RCC 7860 (cell line): ENCODE data around the gene TUBGCP6.

Experiments
- DNase-seq: peaks from one replicate; pipeline ENCODE4 v3.0.0-alpha.2; 2015; ENCODE audit warnings: low spot score
- FAIRE-seq: peaks from 2 replicates; lab custom pipeline; 2012; peaks lifted over from hg19 to GRCh38; lab: Jason Lieb, UNC

Gene TUBGCP6

DNA sequence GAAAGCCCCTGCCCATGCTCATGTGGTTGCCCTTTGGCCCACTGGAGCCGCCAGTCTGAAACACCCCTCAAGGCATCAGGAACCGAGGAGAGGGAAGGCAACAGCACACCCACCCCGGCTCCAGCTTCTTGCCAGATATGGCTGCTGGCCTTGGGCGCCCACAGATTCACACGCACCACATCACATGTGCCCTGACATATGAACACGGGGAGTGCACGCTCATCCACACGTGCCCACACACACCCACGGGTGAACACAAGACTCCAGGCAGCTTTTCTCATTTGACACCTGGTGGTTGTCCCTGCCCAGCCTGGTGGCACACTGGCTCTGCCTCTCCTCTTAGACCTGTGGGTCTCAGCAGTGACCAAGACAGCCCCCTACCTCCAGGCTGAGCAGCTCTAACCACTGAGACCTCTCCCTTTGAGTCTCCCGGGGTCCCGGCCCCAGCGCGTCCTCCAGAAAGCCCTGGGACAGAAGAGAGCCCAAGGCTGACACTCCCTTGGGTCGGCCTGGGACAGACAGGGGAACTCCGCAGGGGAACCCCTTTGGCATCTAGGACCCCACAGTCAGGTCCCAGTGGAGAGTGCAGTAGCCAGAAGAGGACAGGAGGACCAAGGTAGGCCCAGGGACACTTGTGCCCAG, 19.4 kb upstream of the TUBGCP6 start:
- FAIRE-seq, result no peak
- DNase-seq, result no peak

GRCh38 chr22:50262973-50263617, 18.3 kb upstream of the TUBGCP6 start:
- DNase-seq, result no peak
- FAIRE-seq, result no peak

DNA sequence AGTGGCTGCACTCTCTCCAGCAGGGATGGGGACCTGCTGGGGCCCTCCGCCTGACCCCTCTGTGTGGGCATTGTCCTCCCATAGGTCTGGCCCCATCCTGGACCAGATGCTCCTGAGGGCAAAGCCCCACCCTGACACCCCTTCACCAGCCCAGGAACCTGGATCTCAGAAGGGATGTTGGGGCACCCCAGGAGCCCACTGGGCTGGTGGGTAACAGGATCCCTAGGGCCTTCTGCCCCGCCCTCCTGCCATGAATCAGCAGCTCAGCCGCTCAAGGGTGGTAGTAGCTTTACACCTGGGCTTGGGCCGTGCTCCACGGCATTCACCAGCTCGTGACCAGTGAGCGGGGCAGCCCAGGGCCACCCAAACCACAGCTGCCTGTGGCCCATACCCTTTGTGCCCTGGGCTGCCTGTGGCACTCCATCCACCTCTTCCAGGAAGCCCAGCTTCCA, 17.7 kb upstream of the TUBGCP6 start:
- DNase-seq, result peak; percentile 30
- FAIRE-seq, result no peak

GRCh38 chr22:50261615-50262459, 17.0 kb upstream of the TUBGCP6 start, which contains the start of gene MAPK12:
Gene MAPK12, minus strand, starts transcription at chr22:50261683. Its CDS starts 174 bp downstream, at chr22:50261509.
- DNase-seq (no peak), FAIRE-seq (no peak)

GRCh38 chr22:50260801-50261614, 16.2 kb upstream of the TUBGCP6 start:
- FAIRE-seq, result no peak
- DNase-seq, result peak; percentile 7

GRCh38 chr22:50260434-50260800, 15.6 kb upstream of the TUBGCP6 start:
- FAIRE-seq, result no peak

DNA sequence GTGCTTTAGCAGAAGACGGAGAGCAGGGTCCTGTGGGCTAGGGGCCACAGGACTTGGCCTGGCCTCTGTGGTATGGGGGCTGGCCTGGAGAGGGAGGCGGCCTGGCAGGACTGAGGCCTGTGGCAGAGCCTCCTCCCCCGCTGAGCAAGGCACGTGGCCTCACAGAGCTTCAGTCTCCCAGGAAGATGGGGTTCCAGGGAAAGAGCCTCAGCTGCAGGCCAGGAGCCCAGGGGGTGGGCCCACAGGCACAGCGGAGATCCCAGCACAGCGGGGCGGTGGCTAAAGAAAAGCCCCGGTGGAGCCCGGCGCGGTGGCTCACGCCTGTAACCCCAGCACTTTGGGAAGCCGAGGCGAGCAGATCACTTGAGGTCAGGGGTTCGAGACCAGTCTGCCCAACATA, 14.5 kb upstream of the TUBGCP6 start:
- FAIRE-seq, result no peak

More at GRCh38 chr22:50260434-50260800, 15.6 kb upstream of the TUBGCP6 start:
- no peak for DNase-seq

DNA sequence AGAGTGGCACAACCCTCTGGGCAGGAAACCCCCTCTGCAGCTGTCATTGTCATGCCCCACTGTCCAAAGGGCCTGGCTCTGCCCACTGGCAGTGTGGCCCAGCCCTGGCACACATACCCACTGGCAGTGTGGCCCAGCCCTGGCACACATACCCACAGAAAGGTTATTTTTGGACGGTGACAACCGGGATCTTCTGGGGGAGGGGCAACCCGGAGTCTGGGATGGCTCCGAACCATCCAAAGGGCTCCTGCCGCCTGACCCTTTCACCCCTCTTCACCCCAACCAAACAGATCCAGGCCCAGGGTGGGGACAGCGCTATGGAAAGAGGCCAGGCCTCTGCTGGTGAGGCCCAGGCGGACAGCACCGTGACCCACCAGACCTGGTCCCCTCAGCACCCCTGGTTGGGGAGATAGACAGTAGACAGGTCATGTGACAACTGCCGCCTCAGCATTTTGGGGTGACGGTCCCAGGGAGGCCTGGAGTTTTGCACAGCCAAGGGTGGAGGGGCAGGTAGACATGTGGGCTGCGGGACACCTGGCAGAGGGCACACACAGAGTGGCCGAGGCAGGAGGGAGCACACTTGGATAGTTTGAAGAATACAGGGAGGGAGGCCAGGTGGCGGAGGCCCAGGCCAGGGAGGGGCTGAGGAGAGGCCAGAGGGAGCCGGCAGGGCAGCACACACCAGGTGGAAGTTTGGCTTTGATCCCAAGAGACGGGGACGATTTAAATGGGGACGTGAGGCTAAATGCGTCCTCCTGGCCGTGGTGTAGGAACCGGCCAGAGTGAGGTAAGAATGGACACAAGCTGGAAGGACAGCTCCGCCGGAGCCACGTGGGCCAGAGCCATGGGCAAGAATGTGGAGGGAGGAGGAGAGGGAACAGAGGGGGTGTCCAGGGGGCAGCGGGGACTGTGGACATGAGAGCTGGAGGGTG, 13.8 kb upstream of the TUBGCP6 start:
- DNase-seq (no peak), FAIRE-seq (no peak)

More for the DNA sequence above, 14.5 kb upstream of the TUBGCP6 start:
- DNase-seq, result no peak

DNA sequence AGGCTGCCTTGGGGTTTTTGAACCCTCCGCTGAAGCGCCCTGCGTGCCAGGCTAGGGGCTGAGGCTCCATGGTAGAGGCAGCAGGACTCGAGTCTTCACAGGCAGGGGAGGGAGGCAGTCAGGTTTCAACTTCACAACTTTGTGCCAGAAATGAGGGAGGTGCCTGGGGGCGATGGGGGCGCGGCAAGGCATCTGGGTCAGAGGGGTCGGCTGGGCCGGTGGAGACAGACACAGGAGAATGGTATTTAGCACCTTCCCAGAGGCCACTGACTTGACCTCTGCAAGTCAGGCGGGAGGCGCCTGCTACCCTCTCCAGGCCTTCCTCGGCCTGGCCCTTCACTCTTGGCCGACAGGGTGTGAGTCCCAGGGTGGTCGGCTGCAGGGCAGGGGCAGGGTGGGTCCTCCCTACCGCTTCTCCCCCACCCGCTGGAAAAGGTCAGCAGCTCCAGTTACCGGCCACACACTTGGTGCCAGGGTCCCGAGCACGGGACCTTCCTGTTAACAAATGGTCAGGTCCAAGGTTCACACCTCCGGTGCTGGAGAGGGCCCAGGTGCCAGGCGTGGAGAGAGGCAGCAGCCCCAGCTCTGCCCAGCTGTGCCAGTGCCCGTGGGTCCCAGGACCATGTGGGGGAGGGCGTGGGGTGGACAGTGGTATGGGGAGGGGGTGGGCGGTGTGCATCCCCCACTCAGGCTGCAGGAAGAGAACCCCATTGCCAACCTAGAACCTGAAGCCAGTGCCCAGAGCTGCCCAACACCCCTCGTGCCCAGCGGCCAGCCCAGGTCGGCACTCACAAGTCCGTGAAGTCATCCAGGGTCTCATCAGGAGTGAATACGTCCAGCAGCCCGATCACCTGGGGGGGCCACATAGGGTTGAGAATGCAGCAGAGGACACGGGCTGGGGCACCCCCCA, 12.9 kb upstream of the TUBGCP6 start:
- FAIRE-seq, result no peak
- no peak for DNase-seq

GRCh38 chr22:50257041-50257440, 12.2 kb upstream of the TUBGCP6 start:
- no peak for DNase-seq
- no peak for FAIRE-seq

DNA sequence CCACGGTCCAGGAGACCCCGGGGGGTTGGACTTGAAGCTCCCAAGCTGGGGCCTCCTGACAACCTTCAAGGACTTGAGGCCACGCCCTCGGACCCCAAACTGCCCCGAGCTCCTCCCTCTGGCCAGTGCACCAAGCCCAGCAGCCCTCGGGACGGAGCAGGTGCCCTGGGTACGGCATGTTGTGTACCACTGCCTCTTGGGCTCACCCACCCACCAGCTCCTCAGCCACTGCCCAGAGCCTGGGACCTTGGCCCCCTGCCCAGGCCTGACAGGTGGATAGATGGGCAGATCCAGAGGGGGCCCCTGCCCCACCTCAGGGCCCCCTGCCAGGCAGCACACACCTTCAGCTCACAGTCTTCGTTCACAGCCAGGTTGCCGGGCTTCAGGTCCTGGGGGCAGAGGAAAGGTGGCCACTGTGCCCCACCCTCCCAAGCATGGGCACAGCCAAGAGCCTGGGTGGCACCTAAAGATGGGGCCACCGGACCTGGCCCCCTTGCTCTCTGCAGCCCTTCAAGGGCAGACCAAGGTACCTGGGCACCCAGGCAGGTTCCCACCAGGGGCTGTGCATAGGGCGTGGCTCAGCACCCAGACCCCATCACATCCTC, 11.5 kb upstream of the TUBGCP6 start:
- no peak for FAIRE-seq
- DNase-seq, result no peak

GRCh38 chr22:50255607-50256006, 10.8 kb upstream of the TUBGCP6 start:
- DNase-seq, result no peak
- FAIRE-seq, result no peak

- DNase-seq (no peak), FAIRE-seq (no peak)
Observed at GRCh38 chr22:50255099-50255498, 10.3 kb upstream of the TUBGCP6 start.

- FAIRE-seq (no peak), DNase-seq (no peak)
Observed at GRCh38 chr22:50253941-50254340, 9.1 kb upstream of the TUBGCP6 start.

DNA sequence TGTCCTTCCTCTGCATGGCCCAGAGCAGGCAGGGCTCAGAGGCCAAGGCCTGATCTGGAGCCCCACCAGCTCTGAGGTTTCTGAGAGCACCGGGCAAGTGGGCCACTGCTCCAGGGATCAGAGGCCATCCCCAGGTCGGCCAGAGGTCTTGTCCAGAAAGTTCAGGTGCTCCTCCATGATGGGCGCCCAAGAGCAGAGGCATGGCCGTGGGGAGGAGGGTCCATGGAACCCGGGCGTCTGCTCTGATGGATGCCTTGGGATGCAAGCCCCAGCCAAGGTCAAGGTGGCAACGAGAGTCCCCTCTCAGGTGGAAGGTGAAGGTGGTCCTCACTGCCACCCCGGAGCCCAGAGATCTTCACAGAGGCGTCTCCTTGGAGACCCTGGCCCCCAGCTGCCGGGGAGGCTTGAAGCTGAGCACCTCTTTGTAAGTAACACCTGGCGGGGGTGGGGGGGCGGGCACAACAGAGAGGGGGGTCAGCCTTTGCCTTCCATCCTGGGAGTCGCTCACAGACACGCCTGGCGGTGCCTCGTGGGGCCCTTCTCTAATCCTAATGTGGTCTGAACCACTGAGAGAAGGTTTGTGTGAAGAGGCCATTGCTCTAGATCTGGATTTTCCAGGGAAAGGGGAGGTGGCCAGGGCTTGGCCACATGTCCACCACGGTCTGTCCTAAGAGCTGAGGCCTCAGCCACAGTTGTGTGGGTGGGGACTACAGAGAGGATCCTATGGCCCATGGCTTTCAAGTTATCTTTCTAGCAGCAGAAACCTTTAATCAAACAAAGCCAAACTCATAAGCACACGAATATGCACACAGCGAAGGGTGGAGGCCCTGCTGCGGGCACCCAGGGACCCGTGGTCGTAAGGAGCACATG, 8.5 kb upstream of the TUBGCP6 start:
- FAIRE-seq, result no peak
- no peak for DNase-seq

- FAIRE-seq (no peak), DNase-seq (peak; percentile 37)
Observed at GRCh38 chr22:50252082-50253045, 7.5 kb upstream of the TUBGCP6 start.
